ENCODE measurements around the gene HTR2C.
"Not testable (repeated sequence)": the region's sequence is repeated elsewhere in the genome, so short reads cannot be mapped to it uniquely, and the experiment has no call there.

The HTR2C gene

GRCh38 chrX:114583646-114584374, at the start of gene HTR2C:
HTR2C (plus strand) TSS chrX:114584086; CDS start chrX:114726937, 142,851 bp downstream.
- DNase-seq (ENCODE audit: low spot score), result no peak

- no peak for DNase-seq (ENCODE audit: low spot score)
These were observed 3.5 kb upstream of the HTR2C start for GRCh38 chrX:114580336-114580735.

DNA sequence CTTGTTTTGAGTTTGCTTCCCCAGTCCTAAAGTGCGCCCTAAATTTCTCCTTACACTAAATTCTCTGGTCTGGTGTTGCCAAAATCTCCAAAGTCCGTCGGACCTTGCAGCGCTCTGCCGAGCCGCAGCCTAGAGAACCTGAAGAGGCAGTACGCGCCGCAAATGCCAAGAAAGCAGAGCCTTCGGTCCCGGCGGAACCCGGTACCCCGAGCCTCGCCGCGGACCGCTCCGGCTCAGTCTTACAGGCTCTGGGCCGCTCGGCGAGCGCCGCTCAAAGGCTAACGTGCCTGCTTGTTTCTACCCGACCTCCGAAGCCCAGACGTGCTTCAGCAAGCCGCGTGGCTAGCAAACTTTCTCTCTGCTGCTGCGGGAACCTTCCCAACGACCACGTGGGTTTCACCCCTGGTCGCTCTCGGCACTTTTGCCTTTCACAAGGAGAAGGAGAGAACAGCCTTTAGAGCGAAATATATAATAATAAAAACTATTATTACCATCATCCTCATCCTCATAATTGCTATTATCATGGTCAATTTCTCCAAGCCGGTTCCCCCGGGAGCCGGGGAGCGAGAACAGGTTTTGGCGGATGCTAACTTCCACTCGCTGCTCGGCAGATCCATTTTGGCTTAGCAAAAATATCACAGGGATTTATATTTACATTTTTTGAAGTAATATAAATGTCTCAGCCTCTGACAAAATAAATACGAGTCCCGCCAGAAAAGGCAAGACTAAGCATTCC, 2.2 kb upstream of the HTR2C start:
- no peak for DNase-seq (ENCODE audit: low spot score)

DNA sequence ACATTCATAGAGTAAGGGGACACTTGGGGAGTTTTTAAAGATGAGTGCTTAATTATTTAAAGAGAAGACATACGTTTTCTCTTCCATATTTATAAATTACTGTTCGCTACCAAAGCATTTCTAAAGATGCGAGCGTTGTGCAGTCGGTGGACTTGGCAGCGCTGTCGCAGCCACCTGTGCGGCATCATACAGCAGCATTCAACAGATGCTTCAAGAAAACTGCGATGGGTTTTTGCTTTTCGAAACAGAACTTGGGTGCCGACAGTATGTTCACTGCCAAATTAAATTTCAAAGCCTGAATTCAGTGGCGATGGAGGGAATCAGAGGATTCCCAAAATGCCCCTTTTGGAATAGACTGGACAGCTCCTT, 1.6 kb upstream of the HTR2C start:
- DNase-seq (ENCODE audit: low spot score), result no peak

DNA sequence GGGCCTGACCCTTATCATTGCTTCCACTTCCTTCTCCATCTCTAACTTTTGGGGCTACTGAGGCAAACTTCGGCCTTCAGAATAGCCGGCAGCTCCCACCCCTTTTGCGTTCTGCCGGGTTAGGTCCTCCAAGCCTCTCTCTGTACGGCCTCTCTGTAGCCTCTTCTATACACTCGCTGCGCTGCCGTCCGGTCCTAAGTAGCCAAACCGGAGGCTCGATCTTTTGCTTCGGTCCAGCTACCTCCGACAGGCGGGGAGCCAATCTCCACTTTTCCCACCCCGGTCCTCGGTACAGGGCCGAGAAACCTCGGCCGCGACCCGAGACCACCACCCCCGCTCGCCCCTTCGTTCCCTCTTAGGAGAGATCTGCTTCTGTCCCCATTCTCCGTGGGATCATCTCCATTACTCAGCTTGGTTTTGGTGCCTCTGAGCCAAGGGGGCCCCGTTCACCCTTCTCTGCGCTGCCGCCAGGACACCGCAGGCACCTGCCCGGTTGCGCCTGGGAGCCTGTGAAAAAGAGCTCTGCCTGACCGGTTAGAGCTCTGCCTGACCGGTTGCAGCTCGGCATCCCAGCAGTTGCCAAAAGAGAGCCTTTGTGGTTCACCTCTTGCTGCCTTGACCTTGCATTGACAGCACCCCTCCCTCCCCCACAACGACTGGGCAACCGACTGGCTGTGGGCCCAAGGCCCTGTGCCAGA, 1.0 kb upstream of the HTR2C start:
- no peak for DNase-seq (ENCODE audit: low spot score)

DNA sequence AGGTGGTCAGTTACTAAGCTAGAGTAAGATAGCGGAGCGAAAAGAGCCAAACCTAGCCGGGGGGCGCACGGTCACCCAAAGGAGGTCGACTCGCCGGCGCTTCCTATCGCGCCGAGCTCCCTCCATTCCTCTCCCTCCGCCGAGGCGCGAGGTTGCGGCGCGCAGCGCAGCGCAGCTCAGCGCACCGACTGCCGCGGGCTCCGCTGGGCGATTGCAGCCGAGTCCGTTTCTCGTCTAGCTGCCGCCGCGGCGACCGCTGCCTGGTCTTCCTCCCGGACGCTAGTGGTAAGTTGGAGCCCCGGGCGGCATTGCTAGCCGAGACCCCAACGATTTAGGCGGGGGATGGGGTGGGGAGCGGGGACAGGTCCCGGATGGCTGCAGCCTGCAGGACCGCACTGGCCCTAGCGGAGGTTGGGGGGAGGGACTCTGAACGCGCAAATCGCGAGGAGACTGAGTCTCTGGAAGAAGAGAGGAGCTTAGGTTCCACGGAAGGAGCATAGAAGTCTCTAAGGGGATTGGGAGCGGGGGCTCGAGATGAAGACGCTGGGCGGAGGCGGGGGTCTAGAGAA, 573 bp downstream of the HTR2C start:
- DNase-seq (ENCODE audit: low spot score), result no peak

DNA sequence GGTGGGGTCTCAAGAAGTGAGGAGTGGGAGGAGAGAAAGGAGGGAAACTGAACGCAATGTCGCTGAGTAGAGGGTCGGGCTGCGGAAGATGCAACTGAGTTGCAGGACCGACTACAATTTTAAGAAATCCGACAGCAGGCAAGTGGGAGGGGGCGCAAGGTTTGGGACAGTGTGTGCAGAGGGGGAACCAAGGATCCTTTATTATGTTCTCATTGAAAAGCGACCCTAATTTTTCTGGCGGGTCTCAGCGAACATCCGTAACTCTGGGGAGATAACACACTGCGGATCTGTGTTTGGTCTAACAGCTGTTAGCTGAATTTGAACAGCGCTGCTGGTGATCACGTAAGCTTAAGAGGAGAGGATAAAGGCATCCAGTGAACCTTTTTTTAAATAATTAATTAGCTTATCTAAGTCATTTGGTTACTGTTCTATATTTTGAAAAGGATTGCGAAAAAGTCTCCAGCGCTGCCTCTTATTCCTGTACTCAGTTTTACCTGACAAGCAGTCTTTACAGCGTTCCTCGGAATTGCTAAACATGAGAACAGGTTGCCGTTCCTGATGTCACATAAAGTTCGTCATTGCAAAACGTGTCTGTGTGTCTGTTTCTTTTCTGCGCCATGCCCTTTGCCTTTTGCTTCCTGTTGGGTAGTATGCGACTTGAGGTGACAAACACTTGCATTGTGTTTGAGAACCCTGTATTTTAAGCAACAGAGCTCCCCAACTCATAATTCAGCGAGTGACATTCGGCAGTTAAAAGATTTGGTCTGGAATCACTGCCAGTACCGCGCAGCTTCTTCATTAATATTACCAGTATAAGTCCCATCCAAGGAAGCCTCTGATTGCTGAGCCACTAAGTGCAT, 1.3 kb downstream of the HTR2C start:
- DNase-seq (ENCODE audit: low spot score), result no peak

DNA sequence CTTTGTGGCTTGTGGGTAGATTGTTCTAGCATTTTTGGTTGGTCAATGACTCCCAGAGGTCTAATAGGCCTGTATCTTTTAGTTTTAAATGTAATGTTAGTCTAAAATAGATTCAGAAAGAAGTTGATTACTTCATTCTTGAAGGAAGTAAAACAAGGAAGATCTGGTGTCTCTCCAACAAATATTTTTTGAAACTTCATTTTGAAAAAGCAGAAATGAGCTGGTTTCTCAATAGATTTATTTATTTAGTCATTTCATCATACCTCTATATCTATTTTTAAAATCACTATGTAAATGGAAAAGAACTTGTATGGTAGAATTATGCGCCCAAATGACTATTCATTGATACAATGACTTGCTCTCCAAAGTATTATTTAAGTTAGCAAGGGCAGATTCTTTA, 7.2 kb downstream of the HTR2C start:
- no peak for DNase-seq (ENCODE audit: low spot score)

DNA sequence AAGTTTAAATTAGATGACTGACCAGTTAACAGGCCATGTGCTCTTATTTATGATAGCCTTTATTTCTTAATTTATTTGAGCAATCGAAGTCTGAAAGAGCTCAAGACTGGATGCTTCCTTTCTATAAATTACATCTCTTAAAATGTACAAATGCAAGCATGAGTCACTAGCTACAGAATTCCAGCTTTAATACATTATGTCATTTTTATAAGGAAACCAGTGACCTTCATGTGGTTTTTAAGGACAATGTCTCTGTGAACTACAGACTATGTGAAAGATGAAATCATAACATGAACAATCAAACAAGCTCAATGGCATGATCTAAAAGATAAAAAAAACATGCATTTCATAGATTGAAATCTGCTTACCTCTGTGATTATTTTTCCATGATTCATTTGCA, 15.4 kb downstream of the HTR2C start:
- DNase-seq (ENCODE audit: low spot score), result no peak

DNA sequence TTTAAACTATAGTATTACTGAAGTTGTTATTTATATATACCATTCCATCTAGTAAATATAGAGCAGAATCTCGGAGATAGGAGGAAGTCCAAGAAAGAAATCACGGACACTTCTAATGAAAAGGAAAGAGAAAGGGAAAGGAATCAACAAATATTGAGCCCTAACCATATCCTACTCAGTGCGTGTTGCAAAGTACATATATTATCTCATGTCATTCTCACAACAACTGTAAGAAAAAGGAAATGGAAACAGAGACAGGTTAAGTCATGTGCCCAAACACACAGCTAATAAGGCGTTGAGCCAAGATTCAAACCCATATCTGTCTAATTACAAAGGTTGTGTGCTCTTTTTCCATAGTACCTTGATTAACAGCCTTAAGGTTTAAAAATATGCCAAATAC, 16.0 kb downstream of the HTR2C start:
- DNase-seq (ENCODE audit: low spot score), result no peak

DNA sequence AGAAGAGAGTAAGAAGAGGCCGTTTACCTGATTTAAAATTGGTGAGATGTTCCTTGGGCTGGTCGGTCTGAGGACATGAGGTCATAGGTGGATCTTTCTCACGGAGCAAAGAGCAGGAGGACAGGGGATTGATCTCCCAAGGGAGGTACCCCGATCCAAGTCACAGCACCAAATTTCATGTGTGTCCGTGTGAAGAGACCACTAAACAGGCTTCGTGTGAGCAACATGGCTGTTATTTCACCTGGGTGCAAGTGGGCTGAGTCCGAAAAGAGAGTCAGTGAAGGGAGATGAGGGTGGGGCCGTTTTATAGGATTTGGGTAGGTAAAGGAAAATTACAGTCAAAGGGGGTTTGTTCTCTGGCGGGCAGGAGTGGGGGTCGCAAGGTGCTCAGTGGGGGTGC, 22.7 kb downstream of the HTR2C start:
- DNase-seq (ENCODE audit: low spot score), result not testable (repeated sequence)

DNA sequence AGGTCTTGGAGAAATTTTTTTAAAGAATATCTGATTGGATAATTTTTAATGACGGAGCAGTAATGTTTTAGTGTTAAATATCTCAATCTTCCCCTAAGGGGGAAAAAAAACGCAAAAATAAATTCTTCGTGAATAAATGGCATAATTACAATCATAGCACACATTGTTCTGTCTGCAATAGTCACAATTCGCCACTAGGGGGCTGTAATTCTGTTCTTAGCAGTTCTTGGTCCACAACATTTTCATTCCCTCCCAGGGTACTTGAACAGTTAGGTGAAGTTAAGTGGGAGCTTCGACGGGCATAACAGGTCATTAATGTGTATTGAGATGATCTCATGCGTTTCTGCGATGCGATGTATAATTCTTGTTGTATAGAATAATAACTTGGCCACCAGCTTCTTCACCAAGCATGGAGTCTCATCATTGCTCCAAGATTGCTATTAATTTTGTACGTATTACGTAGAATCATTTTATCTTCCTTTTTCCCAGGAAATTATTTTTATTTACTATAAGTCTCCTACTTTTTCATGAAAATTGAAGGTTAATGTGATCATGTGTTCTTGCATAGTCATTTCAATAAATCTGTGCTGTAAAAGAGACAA, 27.2 kb downstream of the HTR2C start:
- peak; percentile 38 for DNase-seq (ENCODE audit: low spot score)

DNA sequence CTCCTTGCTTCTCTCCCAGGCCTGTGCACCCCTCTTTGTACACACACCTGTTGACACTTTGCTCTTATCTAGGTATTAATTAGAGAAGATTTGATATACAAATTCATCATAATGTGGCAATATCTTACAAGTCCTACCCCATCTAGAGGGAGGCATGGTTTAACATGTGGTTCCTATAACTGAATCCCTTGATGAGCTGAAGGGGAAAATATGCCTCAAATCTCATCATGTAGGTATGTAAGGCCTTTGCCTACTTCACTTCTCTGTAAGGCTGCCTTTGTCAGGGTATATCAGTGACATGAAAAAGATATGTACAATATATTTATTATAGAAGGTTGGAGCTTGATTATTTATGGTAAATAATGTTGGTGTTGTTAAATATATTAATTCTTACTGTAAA, 31.9 kb downstream of the HTR2C start:
- DNase-seq (ENCODE audit: low spot score), result peak; percentile 10

DNA sequence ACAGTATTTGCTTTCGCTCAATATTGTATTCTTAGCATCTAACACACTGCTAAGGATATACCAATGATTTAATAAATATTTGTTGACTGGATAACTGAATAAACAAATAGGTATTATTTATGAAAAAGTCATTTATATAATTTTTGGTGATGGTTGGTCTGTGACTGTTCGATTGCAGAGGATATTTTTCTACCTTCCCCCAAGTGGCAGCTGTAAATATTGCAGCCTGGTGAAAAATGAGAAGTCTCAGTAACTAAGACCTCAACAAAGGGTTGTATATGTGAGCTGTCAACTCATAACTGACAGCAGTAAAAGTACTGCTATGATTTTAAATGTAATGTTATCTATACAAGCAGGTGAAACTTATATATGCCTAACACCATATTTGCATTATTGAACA, 36.0 kb downstream of the HTR2C start:
- DNase-seq (ENCODE audit: low spot score), result peak; percentile 25

DNA sequence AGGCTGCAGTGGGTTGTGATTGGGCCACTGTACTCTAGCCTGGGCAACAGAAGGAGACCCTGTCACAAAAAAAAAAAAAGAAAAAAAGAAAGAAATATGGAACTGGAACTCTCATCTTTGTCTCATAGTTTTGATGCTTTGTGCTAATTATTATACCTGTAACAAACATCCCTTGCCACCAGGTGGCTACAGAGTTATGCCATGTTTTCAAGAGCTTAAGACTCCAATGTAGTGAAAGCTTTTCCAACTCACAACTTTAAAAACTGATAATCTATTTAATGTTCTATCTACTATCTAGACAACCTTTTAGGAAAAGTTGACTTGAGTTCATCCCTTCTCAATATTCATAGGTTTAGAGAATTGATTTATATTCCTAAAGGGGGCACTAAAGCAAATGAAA, 42.4 kb downstream of the HTR2C start:
- DNase-seq (ENCODE audit: low spot score), result peak; percentile 14

DNA sequence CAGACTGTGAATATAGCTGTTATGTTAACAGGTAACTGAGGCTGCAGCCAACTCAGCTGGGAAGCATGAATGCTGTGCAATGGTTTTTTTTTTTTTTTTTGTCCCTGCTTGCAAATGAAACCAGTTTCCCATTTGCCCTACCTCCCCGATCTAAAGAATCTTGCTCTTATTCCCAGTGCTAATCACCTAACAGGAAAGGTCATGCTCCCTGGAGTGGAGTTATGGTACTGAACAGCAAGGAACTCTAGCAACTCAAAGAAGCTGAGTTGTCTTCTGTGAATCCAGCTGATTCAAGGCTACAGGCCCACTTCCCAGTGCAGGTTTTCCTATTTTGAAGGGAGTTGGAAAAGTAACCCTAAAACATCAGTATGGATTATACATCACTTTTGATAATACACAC, 52.1 kb downstream of the HTR2C start:
- no peak for DNase-seq (ENCODE audit: low spot score)

DNA sequence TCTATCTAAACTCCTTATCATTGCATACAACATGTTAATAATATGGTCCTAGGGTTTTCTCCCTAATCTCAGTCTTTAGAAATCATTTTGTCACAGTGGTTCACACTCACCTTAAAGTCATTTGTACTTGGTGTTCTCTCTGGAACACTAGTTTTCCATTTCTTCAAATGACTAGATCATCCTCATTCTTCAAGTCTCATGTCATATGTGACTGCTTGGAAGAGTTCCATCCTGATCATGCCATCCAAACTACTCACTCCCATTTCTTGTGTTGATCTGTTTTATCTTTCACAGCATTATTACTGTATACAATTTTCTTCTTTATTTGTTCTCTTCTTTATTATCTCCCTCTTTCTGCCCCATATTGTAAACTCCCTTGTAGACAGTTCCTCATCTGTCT, 66.5 kb downstream of the HTR2C start:
- peak; percentile 1 for DNase-seq (ENCODE audit: low spot score)

- peak; percentile 58 for DNase-seq (ENCODE audit: low spot score)
These were observed 91.5 kb downstream of the HTR2C start for GRCh38 chrX:114675365-114675764.

GRCh38 chrX:114700533-114700932, 116.6 kb downstream of the HTR2C start:
- DNase-seq (ENCODE audit: low spot score), result not testable (repeated sequence)

DNA sequence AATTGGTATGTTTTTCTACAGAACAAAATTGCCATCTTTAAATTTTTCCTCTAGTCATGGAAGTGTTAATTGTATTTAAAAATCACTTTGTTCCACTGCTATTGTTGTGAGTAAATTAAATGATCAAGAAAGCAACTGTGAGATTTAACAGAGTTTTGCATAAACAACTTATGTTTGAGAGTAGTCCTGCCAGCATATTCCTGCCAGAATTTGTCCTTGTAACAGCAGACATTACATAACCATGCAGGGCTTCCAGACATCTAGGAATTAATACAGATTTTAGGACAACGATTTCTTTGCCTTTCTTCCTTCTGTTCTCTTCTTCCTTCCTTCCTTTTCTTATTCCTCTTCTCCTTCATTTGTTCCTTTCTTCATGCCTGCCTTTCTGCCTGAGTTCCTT, 125.5 kb downstream of the HTR2C start:
- DNase-seq (ENCODE audit: low spot score), result no peak

GRCh38 chrX:114710571-114710970, 126.7 kb downstream of the HTR2C start:
- no peak for DNase-seq (ENCODE audit: low spot score)
